Lower leg skin (tissue), 4 donors: ENCODE data around the gene PLEKHA8. TPM values are rescaled to one million over a fixed set of nuclear protein-coding genes. Genes with fewer than 3 reads are reported as not detected.

Source experiments
- DNase-seq, 2 donors: peaks; one replicate each; pipeline ENCODE4 v3.0.0-alpha.2; 2019; ENCODE audit warnings: low spot score in 2 of 2
- H3K4me3 ChIP-seq: fragments of 200-600 bp; sonication (generic); 2 replicates; pipeline ENCODE4 v1.5.1; 2017; ENCODE audit warnings: mild to moderate bottlenecking, low read depth; ENCODE audit not compliant: poor library complexity, severe bottlenecking
- CTCF ChIP-seq, 3 donors: fragments of 450-650 bp; IDR thresholded peaks; one replicate each; pipeline ENCODE4 v1.5.1; 2016; ENCODE audit warnings: antibody characterized with exemption in 3 of 3, mild to moderate bottlenecking in 3 of 3, moderate library complexity in 2 of 3
- POLR2A ChIP-seq, 2 donors: fragments of 450-650 bp; IDR thresholded peaks; one replicate each; pipeline ENCODE4 v1.6.1; 2016 to 2017; ENCODE audit warnings: antibody characterized with exemption in 2 of 2, mild to moderate bottlenecking in 1 of 2, moderate library complexity in 1 of 2
- WGBS, 2 donors: methylation state at CpG; one replicate each; pipeline ENCODE4 v1.1.5; 2018; 5-methylcytosine and 5-hydroxymethylcytosine counted together
- intact Hi-C: fragments of 100-400 bp; cut with DNase I; formaldehyde crosslinking; loops from one replicate; pipeline ENCODE4 v1.15.0; 2023; ENCODE audit warnings: low total_unique reads
- total RNA-seq, 4 donors: library from RNA; depleted of rRNA; stranded (reverse); fragments of >200 nt; gene quantifications; one replicate each; pipeline ENCODE4 v1.1.0, GENCODE V29; 2016

PLEKHA8 gene
- total RNA-seq, 4 donors from 2014 or later = 6.0 to 10.9 (median 6.5) TPM

- DNase-seq = no peak
- no peak overlapping the region for H3K4me3 ChIP-seq
- intact Hi-C loops = no loop called here
- no peak for TF ChIP-seq CTCF (IDR thresholded peaks at IDR 0.05)
- no peak for TF ChIP-seq POLR2A (IDR thresholded peaks at IDR 0.05)
These were observed 29.7 kb upstream of the PLEKHA8 start for GRCh38 chr7:29998489-29998888.

- no peak for TF ChIP-seq CTCF (IDR thresholded peaks at IDR 0.05)
- intact Hi-C loops = no loop called here
- 87 to 93% methylated on average over 2 of the region's 2 CpGs for WGBS, 2 donors
- no peak overlapping the region for H3K4me3 ChIP-seq
- DNase-seq = no peak
These were observed 26.2 kb upstream of the PLEKHA8 start for GRCh38 chr7:30001998-30002397.

GRCh38 chr7:30003098-30003497, 25.1 kb upstream of the PLEKHA8 start:
- no peak for DNase-seq
- intact Hi-C loops = no loop called here
- no peak overlapping the region for H3K4me3 ChIP-seq
- WGBS, 2 donors = 68 to 74% methylated on average over 6 of the region's 6 CpGs
- TF ChIP-seq POLR2A (IDR thresholded peaks at IDR 0.05) = no peak
- TF ChIP-seq CTCF (IDR thresholded peaks at IDR 0.05) = no peak

- no peak overlapping the region for H3K4me3 ChIP-seq
- TF ChIP-seq CTCF (IDR thresholded peaks at IDR 0.05) (no peak), POLR2A (IDR thresholded peaks at IDR 0.05) (no peak)
- WGBS, 2 donors = 54 to 56% methylated on average over 3 of the region's 3 CpGs
- no peak for DNase-seq
- intact Hi-C loops = no loop called here
These were observed 22.7 kb upstream of the PLEKHA8 start for GRCh38 chr7:30005464-30005863.

- no peak for DNase-seq
- intact Hi-C loops = no loop called here
- TF ChIP-seq POLR2A (IDR thresholded peaks at IDR 0.05) (no peak), CTCF (IDR thresholded peaks at IDR 0.05) (no peak)
- WGBS, 2 donors = 88 to 90% methylated on average over 6 of the region's 6 CpGs
- H3K4me3 ChIP-seq = no peak overlapping the region
These were observed 18.2 kb upstream of the PLEKHA8 start for GRCh38 chr7:30010021-30010420.

- TF ChIP-seq POLR2A (IDR thresholded peaks at IDR 0.05) = no peak
- TF ChIP-seq CTCF (IDR thresholded peaks at IDR 0.05) = no peak
- intact Hi-C loops = no loop called here
- no peak for DNase-seq
- H3K4me3 ChIP-seq = no peak overlapping the region
- WGBS, 2 donors = 80 to 87% methylated on average over 3 of the region's 3 CpGs
These were observed 15.5 kb upstream of the PLEKHA8 start for GRCh38 chr7:30012757-30013156.
